Endothelial cell of hepatic sinusoid (primary cell): ENCODE results near the gene PALLD.

ENCODE experiments used
- in situ Hi-C: cut with HindIII; loops from 2 replicates; pipeline ENCODE4 v1.10.0; 2017; ENCODE audit warnings: low sequenced_read_pairs

Gene PALLD

GRCh38 chr4:168776382-168776781, 279.5 kb downstream of the PALLD start:
- in situ Hi-C loops, result no loop called here

GRCh38 chr4:168777277-168777965, 280.6 kb downstream of the PALLD start:
- in situ Hi-C loops, result no loop called here

GRCh38 chr4:168781341-168781740, 284.5 kb downstream of the PALLD start:
- in situ Hi-C loops, result no loop called here

- in situ Hi-C loops, result no loop called here
Observed at GRCh38 chr4:168781926-168782325, 285.1 kb downstream of the PALLD start.

- in situ Hi-C loops, result no loop called here
Observed at GRCh38 chr4:168782439-168782838, 285.6 kb downstream of the PALLD start.

GRCh38 chr4:168784786-168785461, 288.1 kb downstream of the PALLD start:
- in situ Hi-C loops, result no loop called here

- in situ Hi-C loops, result no loop called here
Observed at GRCh38 chr4:168787334-168787733, 290.5 kb downstream of the PALLD start.

- in situ Hi-C loops, result no loop called here
Observed at GRCh38 chr4:168787801-168788595, 291.1 kb downstream of the PALLD start.

- in situ Hi-C loops, result loop anchor here (5.0 kb wide), 1 partner anchor 54 kb away; no protein-coding TSS in a partner anchor
Observed at GRCh38 chr4:168790898-168791297, 294.0 kb downstream of the PALLD start.

GRCh38 chr4:168791376-168791775, 294.5 kb downstream of the PALLD start:
- in situ Hi-C loops, result loop anchor here (5.0 kb wide), 1 partner anchor 54 kb away; no protein-coding TSS in a partner anchor

GRCh38 chr4:168793542-168793941, 296.7 kb downstream of the PALLD start:
- in situ Hi-C loops, result loop anchor here (5.0 kb wide), 1 partner anchor 56 kb away; no protein-coding TSS in a partner anchor

- in situ Hi-C loops, result loop anchor here (5.0 kb wide), 1 partner anchor 57 kb away; no protein-coding TSS in a partner anchor
Observed at GRCh38 chr4:168794092-168794707, 297.3 kb downstream of the PALLD start.

- in situ Hi-C loops, result loop anchor here (5.0 kb wide), 2 partner anchors 58 to 83 kb away; no protein-coding TSS in a partner anchor
Observed at GRCh38 chr4:168794881-168795280, 298.0 kb downstream of the PALLD start.

- in situ Hi-C loops, result loop anchor here (5.0 kb wide), 1 partner anchor 83 kb away; no protein-coding TSS in a partner anchor
Observed at GRCh38 chr4:168795346-168795745, 298.5 kb downstream of the PALLD start.

GRCh38 chr4:168796362-168797106, 299.7 kb downstream of the PALLD start:
- in situ Hi-C loops, result loop anchor here (5.0 kb wide), 1 partner anchor 84 kb away; no protein-coding TSS in a partner anchor

- in situ Hi-C loops, result loop anchor here (5.0 kb wide), 1 partner anchor 85 kb away; no protein-coding TSS in a partner anchor
Observed at GRCh38 chr4:168797194-168797593, 300.3 kb downstream of the PALLD start.

GRCh38 chr4:168797738-168798375, 301.0 kb downstream of the PALLD start:
- in situ Hi-C loops, result loop anchor here (5.0 kb wide), 1 partner anchor 86 kb away; no protein-coding TSS in a partner anchor

GRCh38 chr4:168800926-168801325, 304.1 kb downstream of the PALLD start:
- in situ Hi-C loops, result no loop called here

GRCh38 chr4:168802222-168802621, 305.4 kb downstream of the PALLD start:
- in situ Hi-C loops, result no loop called here
